GM12864 (cell line): Measurements from ENCODE around the gene CCL25.
"Not testable (repeated sequence)": the region's sequence is repeated elsewhere in the genome, so short reads cannot be mapped to it uniquely, and the experiment has no call there.

Experiments used
- DNase-seq: peaks from one replicate; pipeline ENCODE4 v3.0.0-alpha.2; 2011; ENCODE audit warnings: low read depth
- H3K4me3 ChIP-seq: 2 replicates; pipeline ENCODE4 v1.5.1; 2011; ENCODE audit warnings: mild to moderate bottlenecking, low read depth, low read length, control low read depth
- TF ChIP-seq, protein P1 (sequence below): IDR thresholded peaks from 2 replicates; pipeline ENCODE4 v1.5.1; 2011; ENCODE audit warnings: low read depth, mild to moderate bottlenecking, moderate library complexity, low read length, control low read depth, inconsistent platforms; ENCODE audit errors: missing control alignments

CCL25 gene

DNA sequence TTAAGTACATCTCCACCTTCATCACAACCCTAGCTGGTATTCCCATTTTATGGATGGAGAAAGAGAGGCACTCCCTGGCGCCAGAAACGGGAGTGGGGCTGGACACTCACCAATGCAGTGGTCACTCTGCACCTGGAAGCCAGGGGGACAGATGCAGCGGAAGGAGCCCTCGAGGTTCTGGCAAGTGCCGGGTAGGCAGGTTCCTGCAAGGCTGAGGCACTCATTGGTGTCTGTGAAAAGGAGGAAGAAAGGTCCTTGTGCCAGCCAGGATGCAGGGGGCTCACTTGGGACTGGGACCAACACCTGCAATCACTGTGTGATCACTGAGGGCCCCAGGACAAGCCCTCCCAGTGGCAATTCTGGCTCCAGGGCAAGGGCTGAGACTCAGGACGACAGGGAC lies 41.8 kb downstream of the CCL25 start:
- TF ChIP-seq, protein P1, sequence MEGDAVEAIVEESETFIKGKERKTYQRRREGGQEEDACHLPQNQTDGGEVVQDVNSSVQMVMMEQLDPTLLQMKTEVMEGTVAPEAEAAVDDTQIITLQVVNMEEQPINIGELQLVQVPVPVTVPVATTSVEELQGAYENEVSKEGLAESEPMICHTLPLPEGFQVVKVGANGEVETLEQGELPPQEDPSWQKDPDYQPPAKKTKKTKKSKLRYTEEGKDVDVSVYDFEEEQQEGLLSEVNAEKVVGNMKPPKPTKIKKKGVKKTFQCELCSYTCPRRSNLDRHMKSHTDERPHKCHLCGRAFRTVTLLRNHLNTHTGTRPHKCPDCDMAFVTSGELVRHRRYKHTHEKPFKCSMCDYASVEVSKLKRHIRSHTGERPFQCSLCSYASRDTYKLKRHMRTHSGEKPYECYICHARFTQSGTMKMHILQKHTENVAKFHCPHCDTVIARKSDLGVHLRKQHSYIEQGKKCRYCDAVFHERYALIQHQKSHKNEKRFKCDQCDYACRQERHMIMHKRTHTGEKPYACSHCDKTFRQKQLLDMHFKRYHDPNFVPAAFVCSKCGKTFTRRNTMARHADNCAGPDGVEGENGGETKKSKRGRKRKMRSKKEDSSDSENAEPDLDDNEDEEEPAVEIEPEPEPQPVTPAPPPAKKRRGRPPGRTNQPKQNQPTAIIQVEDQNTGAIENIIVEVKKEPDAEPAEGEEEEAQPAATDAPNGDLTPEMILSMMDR: no peak
- no peak overlapping the region for H3K4me3 ChIP-seq
- no peak for DNase-seq

DNA sequence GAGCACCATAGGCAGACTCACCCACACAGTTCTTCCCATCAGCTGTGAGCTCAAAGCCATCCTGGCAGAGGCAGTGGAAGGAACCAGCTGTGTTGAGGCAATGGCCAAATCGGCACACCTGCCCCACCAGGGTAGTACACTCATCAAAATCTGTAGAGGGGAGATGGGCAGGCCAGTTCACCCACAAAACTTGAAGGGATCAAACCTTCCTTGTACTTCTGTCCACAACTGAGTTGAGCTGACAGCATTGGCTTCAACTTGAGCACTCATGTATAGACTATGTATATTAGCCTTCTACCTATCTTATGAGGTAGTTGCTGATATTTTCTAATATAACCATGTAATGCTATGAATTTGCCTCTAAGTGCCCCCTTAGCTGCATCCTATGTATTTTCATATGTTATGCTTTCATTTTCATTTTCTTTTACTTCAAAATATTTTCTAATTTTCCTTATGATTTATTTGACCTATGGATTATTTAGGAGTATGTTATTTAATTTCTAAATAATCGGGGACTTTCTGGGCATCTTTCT lies 42.9 kb downstream of the CCL25 start:
- TF ChIP-seq, protein P1: no peak
- no peak overlapping the region for H3K4me3 ChIP-seq
- DNase-seq: no peak

DNA sequence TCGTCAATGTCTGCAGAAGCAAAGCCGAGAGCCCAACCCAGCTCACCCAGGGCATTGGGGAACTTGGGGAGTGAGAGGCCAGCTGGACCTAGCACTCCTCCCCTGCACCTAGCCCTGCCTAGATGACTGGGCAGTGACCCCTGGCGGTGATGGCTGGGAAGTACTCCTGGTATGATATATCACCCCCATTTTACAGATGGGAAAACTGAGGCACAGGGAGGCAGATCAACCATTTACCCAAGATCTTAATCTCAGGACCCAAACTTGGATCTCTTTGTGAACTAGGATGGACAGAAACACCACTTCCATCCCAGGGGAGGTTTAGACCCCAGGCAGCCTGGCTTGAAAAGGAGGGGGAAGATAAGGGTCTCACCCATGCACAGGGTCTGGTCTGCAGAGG lies 43.5 kb downstream of the CCL25 start:
- DNase-seq: no peak
- TF ChIP-seq, protein P1: peak; percentile 38
- no peak overlapping the region for H3K4me3 ChIP-seq

GRCh38 chr19:8097198-8097597 lies 44.6 kb downstream of the CCL25 start:
- no peak overlapping the region for H3K4me3 ChIP-seq
- DNase-seq: no peak
- TF ChIP-seq, protein P1: no peak

DNA sequence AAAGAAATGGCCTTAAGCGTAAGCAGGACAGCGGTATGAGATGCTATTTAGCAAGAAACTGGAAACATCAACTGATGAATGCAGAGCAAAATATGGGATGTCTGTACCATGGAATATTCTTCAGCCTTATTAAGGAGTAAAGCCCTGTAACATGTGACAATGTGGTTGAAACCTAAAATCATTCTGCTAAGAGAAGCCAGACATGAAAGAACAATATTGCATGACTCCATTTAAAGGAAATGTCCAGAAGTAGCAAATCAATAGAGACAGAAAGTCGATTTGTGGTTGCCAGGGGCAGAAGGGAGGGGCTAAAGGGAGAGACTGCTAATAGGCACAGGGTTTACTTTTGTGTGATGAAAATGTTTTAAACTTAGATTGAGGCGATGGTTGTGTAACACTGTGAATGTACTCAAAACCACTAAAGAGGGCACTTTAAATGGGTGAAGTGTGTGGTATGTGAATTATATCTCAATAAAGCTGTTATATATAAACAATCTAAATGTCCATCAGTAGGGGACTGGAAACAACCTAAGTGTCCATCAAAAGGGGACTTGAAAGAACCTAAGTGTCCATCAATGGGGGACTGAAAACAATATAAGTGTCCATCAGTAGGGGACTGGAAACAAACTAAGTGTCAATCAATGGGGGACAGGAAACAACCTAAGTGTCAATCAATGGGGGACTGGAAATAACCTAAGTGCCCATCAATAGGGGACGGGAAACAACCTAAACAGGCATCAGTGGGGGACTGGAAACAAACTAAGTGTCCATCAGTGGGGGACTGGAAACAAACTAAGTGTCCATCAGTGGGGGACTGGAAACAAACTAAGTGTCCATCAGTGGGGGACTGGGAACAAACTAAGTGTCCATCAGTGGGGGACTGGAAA lies 45.4 kb downstream of the CCL25 start:
- DNase-seq: no peak
- H3K4me3 ChIP-seq: no peak overlapping the region
- TF ChIP-seq, protein P1: no peak

GRCh38 chr19:8101311-8101710 lies 48.8 kb downstream of the CCL25 start:
- no peak for DNase-seq
- TF ChIP-seq, protein P1: no peak
- no peak overlapping the region for H3K4me3 ChIP-seq

DNA sequence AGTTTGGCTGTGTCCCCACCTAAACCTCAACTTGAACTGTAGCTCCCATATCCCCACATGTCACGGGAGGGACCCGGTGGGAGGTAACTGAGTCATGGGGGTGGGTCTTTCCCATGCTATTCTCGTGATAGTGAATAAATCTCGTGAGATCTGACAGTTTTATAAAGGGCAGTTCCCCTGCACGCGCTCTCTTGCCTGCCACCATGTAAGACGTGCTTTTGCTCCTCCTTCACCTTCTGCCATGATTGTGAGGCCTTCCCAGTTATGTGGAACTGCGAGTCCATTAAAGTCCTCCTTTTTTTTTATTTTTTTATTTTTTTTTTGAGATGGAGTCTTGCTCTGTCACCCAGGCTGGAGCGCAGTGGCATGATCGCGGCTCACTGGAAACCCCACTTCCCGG lies 49.4 kb downstream of the CCL25 start:
- not testable (repeated sequence) for DNase-seq

More for the DNA sequence above, 49.4 kb downstream of the CCL25 start:
- H3K4me3 ChIP-seq: not testable (repeated sequence)
